NCI-H748 (cell line): ENCODE data around the gene TRIM58.

ENCODE experiments used
- DNase-seq: peaks from one replicate; lab custom pipeline; 2025; ENCODE audit not compliant: unreplicated experiment; lab: John Stamatoyannopoulos, UW

The TRIM58 gene

GRCh38 chr1:247883346-247883745, 26.4 kb downstream of the TRIM58 start:
- no peak for DNase-seq

- DNase-seq, result no peak
Measured at GRCh38 chr1:247884797-247885413, 27.9 kb downstream of the TRIM58 start.

DNA sequence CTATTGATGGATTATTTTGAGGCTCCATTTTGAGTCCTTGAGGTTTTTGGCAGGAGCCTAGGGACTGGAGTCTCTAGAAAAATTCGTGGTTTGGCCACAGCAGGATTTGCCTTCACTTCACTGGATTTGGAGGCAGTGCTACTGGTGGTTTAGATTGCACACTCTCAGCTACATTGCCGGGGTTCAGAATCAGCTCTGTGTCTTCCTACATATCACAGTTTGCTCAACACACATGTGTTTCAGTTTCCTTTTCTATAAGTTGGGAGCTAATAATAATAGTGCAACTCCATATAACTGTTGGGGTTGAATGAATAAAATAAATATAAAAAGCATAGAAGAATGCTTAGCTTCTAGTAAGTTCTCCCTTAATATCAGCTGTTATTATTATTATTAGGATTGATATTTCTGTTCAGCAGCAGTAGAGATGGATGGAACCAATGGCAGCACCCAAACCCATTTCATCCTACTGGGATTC, 38.2 kb downstream of the TRIM58 start, which contains the start of gene OR2W3:
TSS of gene OR2W3 (plus strand) at position 425 of the 475 bp plus-strand sequence. CDS start at position 425, 0 bp downstream.
- DNase-seq, result no peak

DNA sequence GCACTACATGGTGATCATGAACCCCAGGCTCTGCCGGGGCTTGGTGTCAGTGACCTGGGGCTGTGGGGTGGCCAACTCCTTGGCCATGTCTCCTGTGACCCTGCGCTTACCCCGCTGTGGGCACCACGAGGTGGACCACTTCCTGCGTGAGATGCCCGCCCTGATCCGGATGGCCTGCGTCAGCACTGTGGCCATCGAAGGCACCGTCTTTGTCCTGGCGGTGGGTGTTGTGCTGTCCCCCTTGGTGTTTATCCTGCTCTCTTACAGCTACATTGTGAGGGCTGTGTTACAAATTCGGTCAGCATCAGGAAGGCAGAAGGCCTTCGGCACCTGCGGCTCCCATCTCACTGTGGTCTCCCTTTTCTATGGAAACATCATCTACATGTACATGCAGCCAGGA, 39.0 kb downstream of the TRIM58 start:
- DNase-seq, result no peak

DNA sequence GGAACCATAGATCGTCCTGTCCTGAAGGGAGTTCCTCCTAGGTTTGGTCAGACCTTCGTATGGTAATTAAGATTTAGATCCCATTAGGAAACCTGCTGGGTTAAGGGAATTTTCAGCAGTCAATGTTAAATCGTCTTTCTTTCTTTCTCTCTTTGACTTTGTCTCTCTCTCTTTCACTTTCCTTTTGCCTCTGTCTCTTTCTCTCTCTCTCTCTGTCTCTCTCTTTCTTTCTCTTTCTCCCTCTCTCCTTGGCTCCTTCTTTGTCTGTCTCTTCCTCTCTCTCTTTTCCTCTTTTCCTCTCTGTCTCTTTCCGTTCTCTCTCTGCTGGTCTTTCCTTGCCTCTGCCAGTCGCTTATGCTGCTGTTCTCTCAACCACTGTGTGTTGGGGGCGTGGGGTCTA, 47.1 kb downstream of the TRIM58 start:
- DNase-seq, result no peak

DNA sequence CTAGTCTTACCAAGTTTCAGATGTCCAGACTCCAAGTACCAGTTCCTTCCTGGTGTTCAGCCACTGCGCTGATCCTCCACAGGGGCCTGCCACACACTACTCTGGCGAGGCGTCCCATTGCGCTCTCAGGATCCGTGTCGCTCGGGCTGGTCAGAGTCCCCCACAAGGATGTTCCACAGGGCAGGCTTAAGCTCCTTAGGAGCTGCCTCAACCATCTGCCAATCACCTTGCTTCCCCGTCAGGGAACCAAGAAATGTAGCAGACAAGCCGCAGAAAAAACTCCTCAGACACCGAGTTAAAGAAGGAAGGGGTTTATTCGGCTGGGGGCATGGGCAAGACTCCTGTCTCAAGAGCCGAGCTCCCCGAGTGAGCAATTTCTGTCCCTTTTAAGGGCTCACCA, 48.2 kb downstream of the TRIM58 start:
- no peak for DNase-seq

DNA sequence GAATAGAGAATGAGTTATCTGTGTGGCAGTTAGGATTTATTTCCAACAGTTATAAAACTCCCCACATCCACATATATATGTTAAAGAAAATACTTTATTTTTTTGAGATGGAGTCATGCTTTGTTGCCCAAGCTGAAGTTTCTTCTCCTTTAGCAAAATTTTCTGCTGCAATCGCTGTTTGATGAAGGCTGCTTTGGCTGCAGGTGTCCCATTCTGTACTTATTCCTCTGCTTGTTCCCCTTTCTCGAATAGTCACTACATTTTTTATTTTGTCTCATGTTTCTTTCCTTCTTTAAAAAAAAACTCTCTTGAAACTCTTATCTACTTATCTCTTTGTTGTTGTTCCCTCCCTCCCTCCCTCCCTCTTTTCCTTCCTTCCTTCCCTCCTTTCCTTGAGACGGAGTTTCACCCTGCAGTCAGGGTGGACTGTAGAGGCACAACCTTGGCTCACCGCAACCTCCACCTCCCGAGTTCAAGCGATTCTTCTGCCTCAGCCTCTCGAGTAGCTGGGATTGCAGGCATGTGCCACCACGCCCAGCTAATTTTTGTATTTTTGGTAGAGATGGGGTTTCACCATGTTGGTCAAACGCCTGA, 49.0 kb downstream of the TRIM58 start:
- no peak for DNase-seq

DNA sequence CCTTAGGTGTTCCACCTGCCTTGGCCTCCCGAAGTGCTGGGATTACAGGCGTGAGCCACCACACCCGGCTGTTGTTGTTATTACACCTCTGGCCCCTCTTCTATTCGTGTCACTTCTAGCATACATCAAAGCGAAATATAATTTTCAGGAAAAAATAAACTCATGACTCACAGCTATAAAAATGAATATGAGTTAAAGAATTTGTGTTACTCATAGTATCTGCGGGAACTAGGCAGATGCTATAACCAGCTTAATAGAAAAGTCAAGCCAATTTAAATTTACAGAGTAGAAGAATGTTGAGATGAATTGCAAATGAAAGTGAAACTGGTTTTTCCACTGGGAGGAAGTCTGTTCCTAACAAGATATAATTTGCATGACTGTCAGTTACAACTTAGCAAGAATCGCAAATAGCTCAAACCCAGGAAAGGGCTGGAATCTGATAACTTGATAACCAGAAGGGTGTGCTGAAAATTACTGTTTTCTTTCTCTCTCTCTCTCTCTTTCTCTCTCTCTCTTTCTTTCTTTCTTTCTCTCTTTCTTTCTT, 49.6 kb downstream of the TRIM58 start:
- DNase-seq, result peak; percentile 14

DNA sequence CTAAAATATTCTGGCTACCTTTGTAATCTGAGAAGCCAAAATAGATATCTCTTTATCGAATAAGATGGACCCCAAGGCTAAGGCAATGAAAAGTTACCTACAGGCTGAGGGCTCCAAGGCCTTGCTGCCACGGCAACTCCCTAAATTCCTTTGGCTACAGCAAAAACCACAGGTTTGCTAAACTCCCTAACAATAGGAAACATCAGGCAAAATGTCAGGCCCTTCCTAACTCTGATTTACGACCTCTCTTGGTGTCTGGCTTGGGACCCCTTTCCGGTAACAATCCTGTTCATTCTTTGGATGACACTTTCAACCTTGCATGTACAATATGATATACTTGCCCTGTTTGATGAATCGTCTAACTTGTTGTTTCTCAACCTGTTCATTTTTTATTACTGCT, 51.8 kb downstream of the TRIM58 start:
- DNase-seq, result no peak

GRCh38 chr1:247913786-247914185, 56.8 kb downstream of the TRIM58 start:
- peak; percentile 7 for DNase-seq

- no peak for DNase-seq
Measured at GRCh38 chr1:247914941-247915662, 58.1 kb downstream of the TRIM58 start.

GRCh38 chr1:247919952-247920351, 63.0 kb downstream of the TRIM58 start, which contains the start of gene OR2T8:
Gene OR2T8, plus strand, starts transcription at chr1:247920252. Its CDS starts 766 bp downstream, at chr1:247921018.
- DNase-seq, result no peak

DNA sequence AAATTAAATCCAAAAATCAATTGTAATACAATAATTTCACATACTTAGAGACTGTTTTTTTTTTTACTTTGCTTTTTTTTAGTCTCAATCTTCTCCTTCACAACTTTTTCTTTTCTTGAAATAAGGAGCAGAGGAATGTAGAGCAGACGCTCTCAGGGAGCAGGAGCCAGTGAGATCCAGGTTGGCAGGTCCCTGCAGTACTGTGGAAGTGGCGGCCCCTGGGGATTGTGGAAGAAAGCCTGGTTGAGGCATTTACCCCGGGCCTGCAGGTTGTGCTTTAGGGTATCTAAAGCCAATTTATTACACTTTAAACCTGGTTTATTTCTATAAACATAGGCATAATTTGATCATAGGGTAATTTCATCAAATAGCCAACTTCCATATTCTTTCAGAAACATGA, 67.0 kb downstream of the TRIM58 start:
- DNase-seq, result no peak

GRCh38 chr1:247924868-247925267, 67.9 kb downstream of the TRIM58 start, which contains the start of gene OR2AJ1:
Gene OR2AJ1, plus strand, starts transcription at chr1:247924889. Its CDS starts 8,880 bp downstream, at chr1:247933769.
- no peak for DNase-seq
